GM19193 (cell line): ENCODE data around the gene MACROD2.

Experiments used
- POLR2A ChIP-seq: IDR thresholded peaks from 4 replicates; pipeline ENCODE4 v1.6.1; 2011; ENCODE audit not compliant: insufficient read depth, insufficient read length; ENCODE audit errors: extremely low read depth

The MACROD2 gene

DNA sequence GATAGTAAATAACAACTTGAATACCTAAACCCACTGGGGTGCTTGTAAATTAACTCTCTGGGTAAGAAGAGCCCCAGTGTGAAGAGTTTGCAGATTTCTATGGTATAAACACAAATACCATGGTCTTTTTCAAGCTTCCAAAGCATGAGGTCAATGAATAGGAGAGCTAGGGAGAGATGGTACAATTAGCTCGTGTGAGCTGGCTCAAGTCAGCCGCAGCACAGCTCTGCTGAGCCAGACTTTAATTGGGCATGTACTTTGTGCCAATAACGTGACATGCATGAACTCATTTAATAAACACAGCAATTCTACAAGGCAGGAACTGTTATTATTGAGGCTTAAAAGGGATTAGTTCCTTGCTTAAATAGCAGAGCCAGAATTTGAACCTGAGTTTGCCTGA lies 1893.7 kb downstream of the MACROD2 start:
- no peak for TF ChIP-seq POLR2A

DNA sequence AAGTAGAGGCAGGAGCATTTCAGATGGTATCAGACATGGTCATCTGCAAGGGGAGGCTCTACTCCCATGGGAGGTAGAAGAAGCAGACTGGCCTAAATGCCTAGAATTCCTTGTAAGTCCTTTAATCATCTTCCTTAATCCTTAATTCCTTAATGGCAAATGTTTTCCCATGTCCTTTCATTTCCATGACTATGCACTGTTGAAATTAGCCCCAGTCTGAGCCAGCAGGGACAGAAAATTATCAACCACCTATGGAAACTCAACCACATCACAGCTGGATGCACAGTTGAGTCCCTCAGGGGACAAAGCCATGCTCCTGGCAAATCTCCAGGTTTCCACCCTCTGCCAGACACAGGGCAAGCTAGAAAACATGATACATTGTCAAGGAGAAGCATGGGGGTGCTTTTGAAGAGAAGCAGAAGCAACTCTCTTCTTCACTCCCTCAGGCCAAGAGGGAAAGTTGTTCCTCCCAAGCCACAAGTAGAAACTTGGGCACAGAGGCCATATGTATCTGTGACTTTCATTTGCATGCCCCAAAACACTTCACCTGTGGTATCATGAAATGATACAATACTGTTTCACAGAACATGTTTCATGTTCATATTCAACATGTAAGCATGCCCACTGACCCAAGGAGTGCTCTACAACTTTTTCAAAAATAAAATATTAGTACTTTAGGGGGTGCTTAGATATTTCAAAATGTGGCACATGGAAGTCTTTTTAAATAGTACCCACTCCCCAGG lies 1894.4 kb downstream of the MACROD2 start:
- TF ChIP-seq POLR2A: no peak

DNA sequence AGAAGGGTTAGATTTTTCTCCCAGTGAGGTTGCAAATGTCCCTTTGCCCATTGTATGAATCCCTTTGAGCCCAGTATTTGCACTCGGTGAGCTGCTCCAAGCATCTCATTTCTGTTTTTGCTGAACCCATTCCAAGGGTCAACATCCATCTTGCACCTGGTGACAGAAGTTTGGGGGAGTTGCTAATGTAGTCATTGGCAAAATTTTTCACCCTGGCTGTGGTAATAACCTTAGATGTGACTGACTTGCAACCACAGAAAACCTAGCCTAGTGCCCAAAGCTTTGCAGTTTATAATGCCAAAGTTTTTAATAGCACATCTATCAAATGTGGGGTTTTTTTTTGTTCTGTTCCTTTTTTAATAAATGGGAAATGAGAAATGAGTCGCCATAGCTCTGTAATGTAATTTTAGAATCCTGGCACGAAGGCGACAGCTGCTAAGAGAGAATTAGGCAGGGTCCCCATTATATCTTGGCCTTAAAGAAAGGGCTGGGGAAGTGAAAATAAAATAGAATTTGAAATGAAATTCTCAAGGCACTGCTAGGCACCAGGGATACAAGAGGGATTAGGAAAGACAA lies 1895.2 kb downstream of the MACROD2 start:
- no peak for TF ChIP-seq POLR2A

DNA sequence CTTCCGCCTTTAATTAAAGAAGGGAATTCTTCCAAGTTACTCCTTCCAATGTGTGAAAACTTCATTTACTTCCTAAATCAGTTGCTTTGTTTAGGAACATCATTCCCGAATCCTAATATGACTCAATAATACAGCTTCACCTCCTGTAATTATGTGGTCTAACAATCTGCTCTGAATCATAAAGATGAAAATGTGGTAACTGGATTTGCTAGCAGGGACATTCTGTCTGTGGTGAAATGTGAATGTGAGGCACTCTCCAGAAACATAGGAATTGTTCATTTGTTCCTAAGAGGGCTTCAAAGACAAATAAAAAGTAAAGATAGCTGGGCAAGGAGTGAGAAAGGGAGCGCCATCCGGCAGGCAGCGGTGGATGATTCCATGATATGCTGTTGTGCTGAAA lies 1899.8 kb downstream of the MACROD2 start:
- TF ChIP-seq POLR2A: no peak

DNA sequence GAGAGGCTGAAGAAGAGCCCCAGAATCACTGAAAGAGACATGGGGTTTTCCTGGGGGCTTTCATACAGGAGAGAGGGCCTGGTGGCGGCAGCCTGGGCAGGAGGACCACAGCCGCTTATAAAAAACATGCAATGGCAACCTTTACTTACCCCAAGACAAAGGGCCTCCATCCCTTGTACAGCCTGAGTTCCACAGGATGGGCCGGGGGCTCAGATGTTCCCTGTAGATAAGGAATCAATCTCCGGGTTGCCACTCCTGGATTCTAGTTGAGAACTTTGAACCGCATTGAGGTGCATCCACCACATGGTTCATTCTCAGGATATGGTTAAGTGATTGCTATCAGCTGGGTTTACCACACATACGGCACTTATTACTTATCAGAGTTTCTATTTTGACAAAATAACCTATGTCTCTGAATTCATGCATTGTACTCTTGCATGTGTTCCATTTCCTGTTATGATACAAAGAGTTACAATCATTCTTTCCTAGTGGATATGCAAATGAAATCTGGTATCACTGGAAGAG lies 1900.3 kb downstream of the MACROD2 start:
- TF ChIP-seq POLR2A: no peak

DNA sequence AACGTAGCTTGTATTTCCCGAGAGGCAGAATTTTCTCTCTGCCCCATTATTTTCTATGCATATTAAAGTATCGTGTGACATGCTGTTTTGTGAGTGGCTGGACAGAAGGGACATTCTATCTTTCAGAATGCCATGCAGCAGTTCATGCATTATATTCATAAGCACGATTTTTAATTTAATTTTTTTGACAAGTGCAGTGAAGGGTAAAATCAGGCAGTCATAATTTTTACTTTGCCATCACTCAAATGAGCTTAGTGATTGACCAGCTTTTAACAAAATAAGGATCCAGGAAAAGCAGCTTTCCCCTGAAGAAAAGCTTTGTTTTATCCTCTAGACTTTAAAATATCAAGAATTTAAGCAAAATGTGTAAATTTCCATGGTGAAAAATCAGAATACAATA lies 1904.7 kb downstream of the MACROD2 start:
- TF ChIP-seq POLR2A: no peak

DNA sequence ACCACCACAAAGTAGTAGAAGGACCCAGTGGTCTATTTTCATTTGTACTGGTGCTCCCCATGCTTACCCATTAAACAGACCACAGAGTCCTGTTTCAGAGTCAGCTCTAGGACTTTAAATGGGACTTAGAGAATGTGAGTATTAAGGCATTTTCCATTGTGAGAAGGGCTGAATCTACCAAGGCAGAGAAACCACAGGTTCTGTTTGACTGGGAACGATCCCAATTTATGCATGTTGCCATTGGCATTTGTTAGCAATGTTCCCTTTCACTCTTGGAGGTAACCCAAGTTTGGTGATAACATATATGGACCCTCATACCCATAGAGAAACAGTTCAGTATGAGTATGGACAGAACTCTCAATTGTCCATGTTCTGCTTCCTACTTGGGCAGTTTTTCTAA lies 1905.1 kb downstream of the MACROD2 start:
- no peak for TF ChIP-seq POLR2A

DNA sequence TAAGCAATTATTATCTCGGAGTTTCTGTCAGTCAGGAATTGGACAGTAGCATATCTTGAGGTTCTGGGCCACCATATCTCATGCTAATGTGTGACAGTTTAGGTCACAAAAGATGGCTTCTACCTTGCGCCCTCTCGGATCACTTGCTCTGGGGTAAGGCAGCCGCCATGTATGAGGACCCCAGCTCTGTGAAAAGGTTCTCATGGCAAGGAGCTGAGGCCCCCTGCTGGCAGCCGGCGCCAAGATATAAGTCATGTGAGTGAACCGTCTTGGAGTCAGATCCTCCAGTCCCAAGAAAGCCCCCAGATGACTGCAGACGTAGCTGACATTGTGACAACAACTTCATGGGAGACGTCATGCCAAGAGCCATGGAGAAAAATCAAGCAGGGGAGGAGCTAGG lies 1907.2 kb downstream of the MACROD2 start:
- no peak for TF ChIP-seq POLR2A

DNA sequence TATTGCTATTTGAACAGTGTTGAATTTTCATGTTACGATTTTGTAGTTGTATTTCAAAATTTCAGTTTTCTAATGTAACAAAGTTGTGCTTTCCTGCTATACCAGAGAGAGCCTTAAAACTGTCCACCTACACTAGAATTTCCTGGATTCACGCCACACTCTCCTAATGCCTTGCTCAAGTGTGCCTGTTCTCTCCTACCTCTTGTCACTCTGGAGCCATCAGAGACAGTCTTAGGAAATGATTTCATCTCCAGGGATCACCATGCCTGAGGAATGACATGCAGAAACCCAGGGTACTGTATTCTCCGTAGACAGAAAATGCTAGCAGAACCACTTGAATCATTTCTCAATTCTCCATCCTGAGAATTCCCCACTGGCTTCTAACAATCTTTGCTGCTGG lies 1910.3 kb downstream of the MACROD2 start:
- no peak for TF ChIP-seq POLR2A

DNA sequence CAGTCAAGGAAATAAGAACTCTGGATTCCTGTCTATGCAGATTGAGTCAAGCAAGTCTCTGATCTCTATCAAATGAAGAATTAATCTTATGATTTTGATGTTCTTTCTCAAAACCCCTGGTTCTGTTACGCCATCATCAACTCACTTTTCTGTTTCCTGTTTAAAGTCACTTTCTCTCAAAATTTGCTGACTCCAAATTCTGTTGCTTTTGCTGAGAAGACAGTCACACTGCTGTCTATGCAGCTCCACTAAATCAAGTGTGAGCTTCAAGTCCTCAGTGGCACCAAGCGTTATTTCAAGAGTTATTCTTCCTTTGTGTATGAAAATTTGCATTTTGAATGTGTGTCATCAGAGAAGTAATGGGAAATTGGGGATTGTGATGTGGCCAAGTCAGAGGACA lies 1914.7 kb downstream of the MACROD2 start:
- no peak for TF ChIP-seq POLR2A

DNA sequence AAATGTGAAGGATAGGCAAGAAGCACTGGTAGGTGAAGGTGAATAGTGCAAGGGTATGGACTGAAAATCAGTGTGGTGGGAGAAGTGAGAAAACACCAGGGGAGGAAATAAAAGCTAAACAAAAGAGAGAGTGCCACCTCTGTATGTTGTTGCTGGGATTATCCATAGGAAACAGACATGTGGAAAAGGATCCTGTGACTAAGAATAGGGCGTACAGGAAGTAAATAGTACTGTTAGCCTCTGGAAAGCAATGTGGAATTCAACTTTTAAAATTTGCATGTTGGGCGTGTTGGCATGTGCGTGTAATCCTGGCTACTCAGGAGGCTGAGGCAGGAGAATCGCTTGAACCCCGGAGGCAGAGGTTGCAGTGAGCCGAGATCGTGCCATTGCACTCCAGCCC lies 1916.3 kb downstream of the MACROD2 start:
- TF ChIP-seq POLR2A: no peak

DNA sequence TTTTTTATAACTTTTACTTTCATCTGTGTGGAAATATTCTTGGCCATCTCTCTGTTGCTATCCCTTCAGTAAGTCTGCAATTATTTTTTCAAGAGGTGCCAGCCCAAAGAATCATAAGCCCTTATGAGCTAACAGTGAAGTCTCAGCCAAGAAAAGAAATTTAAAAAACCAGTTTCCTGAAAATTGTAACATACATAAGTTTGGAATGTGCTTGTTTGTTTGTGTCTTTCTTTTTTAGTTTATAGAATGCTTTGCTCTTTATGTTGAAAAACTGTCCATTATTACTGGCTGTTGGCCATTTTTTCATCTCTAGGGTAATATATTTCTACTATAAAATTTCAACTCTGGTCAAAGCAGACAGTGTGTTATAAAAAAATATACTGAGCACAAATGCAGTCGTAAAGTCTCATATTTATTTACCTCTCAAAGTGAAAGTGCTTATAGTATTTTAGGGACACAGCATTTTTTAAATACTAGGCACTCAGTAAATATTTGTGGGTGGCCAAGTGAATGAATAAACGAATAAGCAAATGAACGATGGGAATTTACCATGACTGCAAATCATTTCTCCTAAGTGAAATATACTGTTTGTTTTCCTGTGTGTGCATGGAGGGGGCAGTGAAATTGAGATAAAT lies 1918.2 kb downstream of the MACROD2 start:
- no peak for TF ChIP-seq POLR2A

DNA sequence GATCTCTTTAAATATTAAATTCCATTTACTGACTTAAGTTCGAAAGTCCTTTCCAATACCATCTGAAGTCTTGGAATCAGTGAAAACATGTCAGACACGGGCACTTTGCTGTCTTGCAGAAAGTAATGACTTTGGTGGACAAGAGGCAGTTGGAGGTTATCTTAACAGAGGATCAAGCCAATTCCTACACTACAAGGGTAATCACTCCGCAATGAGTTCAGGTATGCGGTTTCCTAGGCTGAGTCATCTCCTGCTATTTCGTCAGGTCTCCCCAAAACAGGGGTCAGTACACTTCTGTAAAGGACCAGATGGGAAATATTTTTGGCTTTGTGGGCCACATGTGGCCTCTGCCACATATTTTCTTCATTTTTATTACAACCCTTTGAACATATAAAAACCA lies 1921.3 kb downstream of the MACROD2 start:
- no peak for TF ChIP-seq POLR2A

DNA sequence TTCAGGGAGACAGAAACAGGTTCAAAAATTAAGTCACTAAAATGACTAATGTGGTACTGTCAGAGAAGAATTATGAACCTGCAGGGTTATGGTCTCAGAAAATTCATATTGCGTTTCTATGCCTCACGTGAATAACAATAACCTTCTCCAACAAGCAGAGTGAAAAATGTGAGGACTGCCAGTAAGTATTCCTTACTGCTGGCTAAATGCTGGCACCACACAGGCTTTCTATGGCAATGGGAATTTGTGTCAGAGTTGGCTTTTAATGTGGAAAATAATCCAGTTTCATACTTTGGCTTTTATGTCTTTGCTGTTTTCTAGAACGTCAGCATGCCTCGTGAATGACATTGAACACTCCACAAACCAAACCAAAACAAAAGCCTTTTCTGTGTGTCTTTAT lies 1922.0 kb downstream of the MACROD2 start:
- TF ChIP-seq POLR2A: no peak

DNA sequence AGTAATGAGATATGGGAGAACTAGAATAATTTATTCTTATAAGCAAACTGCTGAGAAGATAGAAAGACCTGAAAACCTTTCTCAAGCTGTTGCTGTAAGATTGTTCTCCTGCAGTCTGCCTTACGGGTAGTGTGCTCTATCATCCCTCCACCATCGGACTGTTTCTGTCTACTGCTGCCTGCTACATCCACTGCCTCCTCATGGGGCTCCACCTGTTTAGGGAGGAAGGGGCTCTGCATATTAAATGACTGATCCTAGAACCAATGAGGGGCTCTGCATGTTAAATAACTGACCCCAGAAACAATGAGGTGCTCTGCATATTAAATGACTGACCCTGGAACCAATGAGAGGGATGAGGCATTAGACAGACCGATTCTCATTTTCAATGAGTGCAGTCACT lies 1923.3 kb downstream of the MACROD2 start:
- TF ChIP-seq POLR2A: no peak

DNA sequence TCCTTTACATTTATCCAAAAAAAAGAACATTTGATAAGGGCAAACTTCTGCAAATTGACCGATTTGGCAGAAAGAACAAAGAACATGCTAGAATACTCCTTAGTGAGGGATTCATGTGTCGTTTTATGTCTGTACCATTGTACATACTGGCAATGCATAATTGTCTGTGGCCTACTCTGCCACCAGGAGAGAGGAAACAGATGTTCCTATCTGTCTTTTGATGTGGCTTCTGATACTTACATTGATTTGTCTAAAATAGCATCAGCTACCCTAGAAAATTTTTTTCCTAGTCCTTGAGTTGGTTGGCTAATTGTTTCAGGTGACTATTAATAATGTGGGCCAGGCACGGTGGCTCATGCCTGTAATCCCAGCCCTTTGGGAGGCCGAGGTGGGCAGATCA lies 1923.8 kb downstream of the MACROD2 start:
- no peak for TF ChIP-seq POLR2A
